NCI-H524 (cell line): ENCODE data around the gene DPY19L1.
"Not testable (repeated sequence)": the region's sequence is repeated elsewhere in the genome, so short reads cannot be mapped to it uniquely, and the experiment has no call there.

Experiments used
- DNase-seq, 2 experiments: peaks; one replicate each; lab custom pipeline; 2025; lab: John Stamatoyannopoulos, UW

DPY19L1 gene

GRCh38 chr7:35037211-35037525 is at the start of gene DPY19L1:
TSS of gene DPY19L1 (minus strand) at chr7:35037485. CDS start at chr7:35037394, 91 bp downstream.
- no peak for DNase-seq

DNA sequence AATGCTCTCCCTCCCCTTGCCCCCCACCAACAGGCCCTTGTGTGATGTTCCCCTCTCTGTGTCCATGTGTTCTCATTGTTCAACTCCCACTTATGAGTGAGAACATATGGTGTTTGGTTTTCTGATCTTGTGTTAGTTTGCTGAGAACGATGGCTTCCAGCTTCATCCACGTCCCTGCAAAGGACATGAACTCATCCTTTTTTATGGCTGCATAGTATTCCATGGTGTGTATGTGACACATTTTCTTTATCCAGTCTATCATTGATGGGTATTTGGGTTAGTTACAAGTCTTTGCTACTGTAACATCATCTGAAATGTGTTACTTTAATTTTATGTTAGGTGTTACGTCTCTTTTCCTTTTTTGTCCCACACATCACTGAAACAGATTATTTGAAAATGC is 42.2 kb upstream of the DPY19L1 start:
- peak in 1 of 2 experiments; percentile 27 for DNase-seq

DNA sequence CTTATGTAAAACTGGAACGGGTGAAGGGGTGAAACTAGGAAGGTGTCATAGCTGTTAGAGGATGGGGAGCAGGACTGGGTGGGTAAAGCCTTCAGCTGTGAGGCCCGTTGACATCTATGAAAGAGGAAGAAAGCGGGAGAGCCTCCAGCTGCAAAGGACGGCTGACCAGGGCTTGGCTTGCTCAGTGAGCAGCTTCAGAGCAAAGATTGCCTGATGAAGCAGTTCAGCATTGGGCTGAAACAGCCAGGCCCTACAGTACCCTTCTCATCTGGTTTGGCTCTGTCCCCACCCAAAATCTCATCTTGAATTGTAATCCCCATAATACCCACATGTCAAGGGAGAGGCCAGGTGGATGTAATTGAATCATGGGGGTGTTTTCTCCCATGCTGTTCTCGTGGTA is 36.7 kb upstream of the DPY19L1 start:
- DNase-seq = peak in 1 of 2 experiments; percentile 14

GRCh38 chr7:35072950-35073827 is 35.9 kb upstream of the DPY19L1 start:
- peak; percentile 6 to 31 for DNase-seq

GRCh38 chr7:35069084-35069483 is 31.8 kb upstream of the DPY19L1 start:
- DNase-seq = not testable (repeated sequence)

DNA sequence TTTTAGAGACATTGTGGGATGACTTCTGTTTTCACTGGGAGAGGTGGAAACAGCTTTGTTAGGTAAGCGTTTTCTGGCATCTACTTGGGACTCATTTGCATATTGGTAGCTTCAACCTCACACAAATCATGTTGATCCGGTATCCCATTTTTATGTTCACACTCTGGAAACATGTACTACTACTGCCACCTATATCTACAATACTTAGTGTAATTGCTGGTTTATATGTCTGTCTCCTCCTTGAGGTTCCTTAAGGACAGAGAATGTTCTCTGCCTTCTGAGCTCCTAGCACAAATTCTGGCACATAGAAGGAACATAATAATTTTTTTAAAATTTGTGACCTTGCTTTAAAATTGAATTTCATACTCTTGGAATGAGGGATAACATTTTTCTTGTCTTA is 28.1 kb upstream of the DPY19L1 start:
- DNase-seq = not testable (repeated sequence)

- not testable (repeated sequence) for DNase-seq
Observed at GRCh38 chr7:35058571-35058970, 21.3 kb upstream of the DPY19L1 start.

GRCh38 chr7:35057505-35058451 is 20.5 kb upstream of the DPY19L1 start:
- DNase-seq = peak in 1 of 2 experiments; percentile 56

DNA sequence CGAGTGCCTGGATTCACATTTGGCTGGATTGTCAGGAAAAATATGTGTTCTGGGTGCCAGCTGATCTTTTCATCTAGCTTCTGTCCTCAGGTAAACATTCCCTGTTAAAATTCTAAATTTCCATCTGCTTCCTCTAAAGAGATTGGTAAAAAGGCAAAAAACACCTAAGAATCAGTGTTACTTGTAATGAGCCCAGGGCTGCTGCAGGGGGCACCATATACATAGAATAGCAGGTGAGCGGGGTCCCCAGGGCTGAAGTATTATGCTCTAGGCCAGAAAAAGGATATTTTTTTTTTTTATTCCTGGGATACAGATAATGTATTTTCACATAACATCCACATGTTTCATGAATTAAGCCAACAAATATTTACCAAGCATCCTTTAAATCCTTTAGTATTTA is 18.4 kb upstream of the DPY19L1 start:
- DNase-seq = peak in 1 of 2 experiments; percentile 11

GRCh38 chr7:35053488-35054175 is 16.3 kb upstream of the DPY19L1 start:
- DNase-seq = not testable (repeated sequence)

DNA sequence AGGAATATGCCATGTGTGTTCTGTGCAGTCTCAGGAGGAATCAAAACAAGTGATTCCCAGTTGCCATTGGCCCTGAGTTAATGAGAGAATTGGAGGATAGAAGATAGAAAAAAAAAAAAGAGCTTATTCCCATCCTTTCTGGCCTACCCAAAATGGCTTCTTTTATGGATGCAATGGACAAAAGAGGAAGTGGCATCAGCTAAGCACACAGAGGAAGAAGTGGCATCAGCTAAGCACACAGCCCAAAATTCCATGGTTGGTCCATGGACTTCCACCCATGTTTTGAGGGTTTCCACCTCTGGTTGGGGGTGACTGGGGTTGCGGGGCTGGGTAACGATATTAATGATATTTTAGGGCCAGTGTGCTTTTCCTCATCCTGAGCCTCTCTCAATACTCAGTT is 11.1 kb upstream of the DPY19L1 start:
- DNase-seq = not testable (repeated sequence)

GRCh38 chr7:35047912-35048305 is 10.6 kb upstream of the DPY19L1 start:
- DNase-seq = not testable (repeated sequence)

- not testable (repeated sequence) for DNase-seq
Observed at GRCh38 chr7:35047263-35047911, 10.1 kb upstream of the DPY19L1 start.

- DNase-seq = not testable (repeated sequence)
Observed at GRCh38 chr7:35043301-35043700, 6.0 kb upstream of the DPY19L1 start.

- no peak for DNase-seq
Observed at GRCh38 chr7:35040906-35041305, 3.6 kb upstream of the DPY19L1 start.

DNA sequence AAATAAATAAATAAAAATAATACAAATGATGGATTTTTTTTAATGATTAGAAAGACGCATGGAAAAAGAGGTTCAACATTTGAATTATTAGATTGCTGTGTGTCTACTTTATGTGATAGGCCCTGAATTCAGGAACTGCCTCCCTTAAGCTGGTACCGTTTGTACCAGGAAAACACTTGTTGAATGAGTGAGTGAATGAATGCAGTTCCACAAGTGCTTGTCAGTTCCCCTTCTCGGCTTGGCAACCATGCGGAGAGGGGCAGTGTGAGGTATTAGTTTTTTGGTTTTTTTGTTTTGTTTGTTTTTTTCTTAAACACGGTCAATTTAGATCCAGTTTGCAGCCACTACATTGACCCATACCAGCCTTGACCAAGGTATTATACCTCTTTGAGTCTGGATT is 2.1 kb upstream of the DPY19L1 start:
- no peak for DNase-seq

DNA sequence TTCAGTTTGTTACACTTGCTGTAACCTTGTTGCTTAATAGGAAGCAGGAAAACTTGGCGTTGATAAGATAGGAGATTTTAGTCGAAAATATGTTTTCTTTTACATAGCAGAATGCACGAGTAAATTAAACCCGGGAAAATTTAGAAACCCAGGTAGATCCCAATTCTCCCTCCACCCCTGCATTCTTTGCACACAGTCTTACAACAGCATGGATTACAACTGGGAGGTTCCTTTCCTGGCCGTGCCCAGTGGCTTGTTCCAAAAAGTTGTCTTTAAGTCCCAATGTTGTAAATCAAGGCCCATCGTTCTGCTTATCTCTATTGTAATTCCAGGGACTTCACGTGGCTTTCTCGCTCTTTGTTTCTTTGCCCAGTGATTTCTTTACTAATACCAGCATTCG is 1.1 kb upstream of the DPY19L1 start:
- DNase-seq = no peak

- DNase-seq = peak; percentile 78 to 87
Observed at GRCh38 chr7:35037526-35038341, 449 bp upstream of the DPY19L1 start.

DNA sequence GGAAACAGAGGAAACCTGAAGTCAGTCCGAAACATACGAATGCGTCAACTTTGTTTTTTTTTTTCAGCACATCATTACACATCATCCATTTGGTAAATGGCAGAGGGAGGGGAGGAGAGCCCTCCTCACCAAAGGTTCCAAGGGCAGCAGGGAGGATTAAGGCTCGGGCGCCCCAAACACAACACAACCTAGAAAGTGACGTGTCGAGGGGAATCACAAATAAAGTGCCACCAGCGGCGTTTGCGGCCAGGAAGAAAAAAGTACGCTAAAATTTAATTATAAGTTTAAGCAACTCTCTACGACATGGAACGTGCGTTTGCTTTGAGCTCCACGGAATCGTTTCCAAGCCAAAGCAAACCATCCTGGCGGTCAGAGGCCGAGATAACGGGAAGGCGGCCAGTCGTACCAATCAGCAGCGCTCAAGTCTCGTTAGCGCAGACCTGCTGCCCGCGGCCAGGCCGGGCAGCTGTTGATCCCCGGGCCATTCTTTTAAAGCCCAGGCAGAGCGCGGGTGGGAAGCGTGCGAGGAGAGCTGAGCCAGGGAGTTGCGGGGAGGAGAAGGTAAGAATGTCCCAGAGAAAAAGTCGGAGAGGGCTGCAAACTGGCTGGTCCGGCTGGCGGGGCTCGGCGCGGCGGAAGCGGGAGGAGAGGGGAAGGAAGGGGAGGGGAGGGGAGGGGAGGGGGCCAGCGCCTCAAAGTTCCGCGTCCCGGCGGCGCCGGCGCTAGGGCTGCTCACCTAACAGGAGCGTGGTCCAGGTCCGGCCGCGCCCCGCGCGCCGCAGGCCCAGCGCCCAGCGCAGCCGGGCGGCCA is 719 bp downstream of the DPY19L1 start:
- peak; percentile 6 to 57 for DNase-seq

- peak; percentile 9 to 50 for DNase-seq
Observed at GRCh38 chr7:35035511-35035961, 1.7 kb downstream of the DPY19L1 start.
